Stimulated activated CD8-positive, alpha-beta memory T cell treated with anti-CD3 and anti-CD28 coated beads, Interleukin-12 subunit alpha, Interleukin-12 subunit beta, amount 100 ng/mL, for 4 hours (primary cell): ENCODE data around the gene SPECC1.
"Not testable (repeated sequence)": the region's sequence is repeated elsewhere in the genome, so short reads cannot be mapped to it uniquely, and the experiment has no call there.

Source experiments
- DNase-seq: peaks from one replicate; pipeline ENCODE4 v3.0.0-alpha.2; 2020; ENCODE audit warnings: low read depth

Gene SPECC1

GRCh38 chr17:20009302-20010098, at the start of gene SPECC1:
SPECC1 (plus strand) TSS chr17:20009359; CDS start chr17:20096652, 87,293 bp downstream.
- peak; percentile 79 for DNase-seq

GRCh38 chr17:19962954-19963353, 46.2 kb upstream of the SPECC1 start:
- DNase-seq = not testable (repeated sequence)

GRCh38 chr17:19973156-19973555, 36.0 kb upstream of the SPECC1 start:
- DNase-seq = no peak

- DNase-seq = no peak
These were observed 33.6 kb upstream of the SPECC1 start for GRCh38 chr17:19975601-19976000.

- DNase-seq = peak; percentile 89
These were observed 31.6 kb upstream of the SPECC1 start, which contains the start of gene AKAP10 for GRCh38 chr17:19977293-19978208. AKAP10 (minus strand) TSS chr17:19977828; CDS start chr17:19977679, 149 bp downstream.

GRCh38 chr17:19978209-19978802, 30.9 kb upstream of the SPECC1 start:
- no peak for DNase-seq

- DNase-seq = no peak
These were observed 30.4 kb upstream of the SPECC1 start for GRCh38 chr17:19978805-19979211.

- DNase-seq = no peak
These were observed 29.0 kb upstream of the SPECC1 start for GRCh38 chr17:19979917-19980770.

GRCh38 chr17:19986941-19987861, 22.0 kb upstream of the SPECC1 start:
- no peak for DNase-seq

GRCh38 chr17:19987897-19988296, 21.3 kb upstream of the SPECC1 start:
- DNase-seq = no peak

- DNase-seq = no peak
These were observed 17.8 kb upstream of the SPECC1 start for GRCh38 chr17:19991252-19991885.

GRCh38 chr17:19992803-19993713, 16.1 kb upstream of the SPECC1 start:
- DNase-seq = peak; percentile 49

GRCh38 chr17:19996086-19996485, 13.1 kb upstream of the SPECC1 start:
- no peak for DNase-seq

GRCh38 chr17:19996502-19996901, 12.7 kb upstream of the SPECC1 start:
- no peak for DNase-seq

GRCh38 chr17:20008242-20009051, 712 bp upstream of the SPECC1 start:
- no peak for DNase-seq

GRCh38 chr17:20009052-20009301, 182 bp upstream of the SPECC1 start:
- no peak for DNase-seq

- DNase-seq = no peak
These were observed 1.1 kb downstream of the SPECC1 start for GRCh38 chr17:20010099-20010863.
